ENCODE data around the gene MMAA. TPM values are rescaled to one million over a fixed set of nuclear protein-coding genes. Genes with fewer than 3 reads are reported as not detected.
A peak's percentile ranks its signal among the peaks of the same experiment; 100 is the strongest.

Gene MMAA
- total RNA-seq, 2 donors from 2014 or later = 3.0 to 3.8 TPM

- Histone ChIP-seq H3K4me1 (ENCODE audit: control insufficient read depth in 1 of 2, low read depth in 2 of 2) (peaks cover 9 to 19% of the 10 kb centered on the region in 2 donors), H3K27ac (peak within 1 kb of the TSS; percentile 17 to 38)
- TF ChIP-seq CTCF (IDR thresholded peaks at IDR 0.05) = no peak
Observed at GRCh38 chr4:145679991-145680455, 60.8 kb downstream of the MMAA start, which contains the start of gene C4orf51. Gene C4orf51, plus strand, starts transcription at chr4:145680146. Its CDS starts 58 bp downstream, at chr4:145680204.

GRCh38 chr4:145680902-145681301 is 61.7 kb downstream of the MMAA start:
- no peak for TF ChIP-seq CTCF (IDR thresholded peaks at IDR 0.05)
- DNase-seq (ENCODE audit: low spot score) = no peak
- H3K27ac ChIP-seq = no peak overlapping the region

More at GRCh38 chr4:145679991-145680455, 60.8 kb downstream of the MMAA start, which contains the start of gene C4orf51:
- Histone ChIP-seq H3K36me3 (no peaks in the 10 kb centered on the region), H3K4me3 (no peak within 1 kb of the TSS), H3K9me3 (peaks cover 3% of the 10 kb centered on the region), H3K27me3 (replicated peaks; ENCODE audit: insufficient read depth) (no peaks in the 10 kb centered on the region)
- no peak for DNase-seq (ENCODE audit: low spot score)
- ATAC-seq (ENCODE audit: insufficient number of reproducible peaks, low FRiP score, low read depth) = peak; percentile 58

GRCh38 chr4:145681518-145681917 is 62.3 kb downstream of the MMAA start:
- Histone ChIP-seq H3K27me3 (replicated peaks; ENCODE audit: insufficient read depth) (no peaks in the 10 kb centered on the region), H3K27ac (no peak overlapping the region), H3K4me3 (no peak overlapping the region), H3K9me3 (peaks cover 3% of the 10 kb centered on the region), H3K36me3 (no peaks in the 10 kb centered on the region), H3K4me1 (ENCODE audit: control insufficient read depth in 1 of 2, low read depth in 2 of 2) (peaks cover 9 to 19% of the 10 kb centered on the region in 2 donors)
- no peak for ATAC-seq (ENCODE audit: insufficient number of reproducible peaks, low FRiP score, low read depth)
- no peak for TF ChIP-seq CTCF (IDR thresholded peaks at IDR 0.05)
- DNase-seq (ENCODE audit: low spot score) = no peak

More at GRCh38 chr4:145680902-145681301, 61.7 kb downstream of the MMAA start:
- ATAC-seq (ENCODE audit: insufficient number of reproducible peaks, low FRiP score, low read depth) = no peak
- Histone ChIP-seq H3K4me3 (no peak overlapping the region), H3K4me1 (ENCODE audit: control insufficient read depth in 1 of 2, low read depth in 2 of 2) (peaks cover 9 to 19% of the 10 kb centered on the region in 2 donors), H3K36me3 (no peaks in the 10 kb centered on the region), H3K27me3 (replicated peaks; ENCODE audit: insufficient read depth) (no peaks in the 10 kb centered on the region), H3K9me3 (peaks cover 3% of the 10 kb centered on the region)

GRCh38 chr4:145681956-145682355 is 62.8 kb downstream of the MMAA start:
- H3K4me1 ChIP-seq (ENCODE audit: control insufficient read depth in 1 of 2, low read depth in 2 of 2) = peaks cover 9 to 19% of the 10 kb centered on the region in 2 donors
- no peak overlapping the region for H3K4me3 ChIP-seq
- DNase-seq (ENCODE audit: low spot score) (no peak), ATAC-seq (ENCODE audit: insufficient number of reproducible peaks, low FRiP score, low read depth) (no peak)
- peaks cover 3% of the 10 kb centered on the region for H3K9me3 ChIP-seq
- TF ChIP-seq CTCF (IDR thresholded peaks at IDR 0.05) = no peak
- H3K27me3 ChIP-seq (replicated peaks; ENCODE audit: insufficient read depth) = no peaks in the 10 kb centered on the region
- no peaks in the 10 kb centered on the region for H3K36me3 ChIP-seq
- no peak overlapping the region for H3K27ac ChIP-seq

- no peak for DNase-seq (ENCODE audit: low spot score)
- ATAC-seq (ENCODE audit: insufficient number of reproducible peaks, low FRiP score, low read depth) = no peak
Observed at GRCh38 chr4:145686991-145687390, 67.8 kb downstream of the MMAA start.

More at GRCh38 chr4:145686991-145687390, 67.8 kb downstream of the MMAA start:
- Histone ChIP-seq H3K4me3 (no peak overlapping the region), H3K36me3 (no peaks in the 10 kb centered on the region), H3K27me3 (replicated peaks; ENCODE audit: insufficient read depth) (no peaks in the 10 kb centered on the region), H3K4me1 (ENCODE audit: control insufficient read depth in 1 of 2, low read depth in 2 of 2) (no peaks in the 10 kb centered on the region), H3K9me3 (no peaks in the 10 kb centered on the region), H3K27ac (no peak overlapping the region)
- no peak for TF ChIP-seq CTCF (IDR thresholded peaks at IDR 0.05)

Measured in thoracic aorta (tissue), 2 donors.